Measurements from ENCODE around the gene HMOX1.

Gene HMOX1

GRCh38 chr22:35409783-35410662 lies 29.1 kb downstream of the HMOX1 start:
- DNase-seq: peak; percentile 32

- DNase-seq: no peak
Observed at GRCh38 chr22:35410663-35411034, 29.8 kb downstream of the HMOX1 start.

GRCh38 chr22:35411102-35411501 lies 30.2 kb downstream of the HMOX1 start:
- peak; percentile 18 for DNase-seq

- DNase-seq: no peak
Observed at GRCh38 chr22:35413624-35414023, 32.7 kb downstream of the HMOX1 start.

GRCh38 chr22:35417606-35418005 lies 36.7 kb downstream of the HMOX1 start:
- DNase-seq: no peak

GRCh38 chr22:35418088-35418487 lies 37.2 kb downstream of the HMOX1 start:
- no peak for DNase-seq

GRCh38 chr22:35418731-35419130 lies 37.8 kb downstream of the HMOX1 start:
- DNase-seq: no peak

- DNase-seq: no peak
Observed at GRCh38 chr22:35419756-35420155, 38.9 kb downstream of the HMOX1 start.

- no peak for DNase-seq
Observed at GRCh38 chr22:35421121-35421520, 40.2 kb downstream of the HMOX1 start.

- DNase-seq: no peak
Observed at GRCh38 chr22:35422145-35422544, 41.2 kb downstream of the HMOX1 start.

- no peak for DNase-seq
Observed at GRCh38 chr22:35422936-35423335, 42.0 kb downstream of the HMOX1 start.

GRCh38 chr22:35424081-35424480 lies 43.2 kb downstream of the HMOX1 start:
- DNase-seq: no peak

- DNase-seq: no peak
Observed at GRCh38 chr22:35424761-35425160, 43.9 kb downstream of the HMOX1 start.

GRCh38 chr22:35425546-35425945 lies 44.6 kb downstream of the HMOX1 start:
- no peak for DNase-seq

GRCh38 chr22:35425971-35426800 lies 45.3 kb downstream of the HMOX1 start:
- no peak for DNase-seq

- DNase-seq: no peak
Observed at GRCh38 chr22:35426801-35427140, 45.9 kb downstream of the HMOX1 start.

GRCh38 chr22:35430897-35431322 lies 50.0 kb downstream of the HMOX1 start:
- DNase-seq: peak; percentile 63

GRCh38 chr22:35431483-35432227 lies 50.8 kb downstream of the HMOX1 start:
- DNase-seq: no peak

GRCh38 chr22:35432228-35432905 lies 51.5 kb downstream of the HMOX1 start:
- DNase-seq: no peak

GRCh38 chr22:35434061-35434710 lies 53.3 kb downstream of the HMOX1 start:
- no peak for DNase-seq

- DNase-seq: no peak
Observed at GRCh38 chr22:35435201-35435740, 54.4 kb downstream of the HMOX1 start.

- DNase-seq: no peak
Observed at GRCh38 chr22:35436421-35436820, 55.5 kb downstream of the HMOX1 start.
